ENCODE measurements around the gene PAQR4. TPM values are rescaled to one million over a fixed set of nuclear protein-coding genes. Genes with fewer than 3 reads are reported as not detected.
A peak's percentile ranks its signal among the peaks of the same experiment; 100 is the strongest.

Gene PAQR4
- total and polyA plus RNA-seq, 9 donors = 4.3 to 14.4 (median 9.1) TPM

DNA sequence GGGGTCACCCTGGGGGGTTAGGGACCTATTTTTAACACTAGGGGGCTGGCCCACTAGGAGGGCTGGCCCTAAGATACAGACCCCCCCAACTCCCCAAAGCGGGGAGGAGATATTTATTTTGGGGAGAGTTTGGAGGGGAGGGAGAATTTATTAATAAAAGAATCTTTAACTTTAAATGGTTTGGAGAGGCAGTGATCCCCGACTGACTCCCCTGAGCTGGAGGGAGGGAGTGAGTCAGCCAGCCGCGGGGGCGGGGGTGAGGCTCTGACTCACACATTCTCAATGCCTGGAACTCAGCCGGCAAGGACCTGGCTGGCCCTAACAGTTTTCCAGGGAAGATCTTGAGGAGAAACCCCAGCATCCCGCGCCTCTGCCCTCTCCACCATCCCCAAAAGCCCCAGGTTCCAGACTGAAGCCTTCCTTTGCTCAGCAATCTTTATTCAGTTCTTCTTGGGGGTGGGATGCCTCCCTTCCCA is 53.1 kb downstream of the PAQR4 start:
- Histone ChIP-seq H3K36me3 (ENCODE audit: control insufficient read depth, insufficient read depth, low read length) (peaks cover 24% of the 10 kb centered on the region), H3K4me3 (ENCODE audit: low read length) (peak overlapping the region; percentile 65), H3K9me3 (replicated peaks; ENCODE audit: control insufficient read depth, low read depth, low read length) (no peaks in the 10 kb centered on the region), H3K4me1 (ENCODE audit: control insufficient read depth, insufficient read depth, low read length) (peaks cover 54% of the 10 kb centered on the region), H3K27ac (ENCODE audit: low read length) (peak overlapping the region; percentile 98), H3K27me3 (ENCODE audit: control insufficient read depth, insufficient read depth, low read length) (peaks cover 26% of the 10 kb centered on the region)
- WGBS (ENCODE audit: insufficient coverage) = 8% methylated on average over 5 of the region's 8 CpGs
- DNase-seq = peak; percentile 97

DNA sequence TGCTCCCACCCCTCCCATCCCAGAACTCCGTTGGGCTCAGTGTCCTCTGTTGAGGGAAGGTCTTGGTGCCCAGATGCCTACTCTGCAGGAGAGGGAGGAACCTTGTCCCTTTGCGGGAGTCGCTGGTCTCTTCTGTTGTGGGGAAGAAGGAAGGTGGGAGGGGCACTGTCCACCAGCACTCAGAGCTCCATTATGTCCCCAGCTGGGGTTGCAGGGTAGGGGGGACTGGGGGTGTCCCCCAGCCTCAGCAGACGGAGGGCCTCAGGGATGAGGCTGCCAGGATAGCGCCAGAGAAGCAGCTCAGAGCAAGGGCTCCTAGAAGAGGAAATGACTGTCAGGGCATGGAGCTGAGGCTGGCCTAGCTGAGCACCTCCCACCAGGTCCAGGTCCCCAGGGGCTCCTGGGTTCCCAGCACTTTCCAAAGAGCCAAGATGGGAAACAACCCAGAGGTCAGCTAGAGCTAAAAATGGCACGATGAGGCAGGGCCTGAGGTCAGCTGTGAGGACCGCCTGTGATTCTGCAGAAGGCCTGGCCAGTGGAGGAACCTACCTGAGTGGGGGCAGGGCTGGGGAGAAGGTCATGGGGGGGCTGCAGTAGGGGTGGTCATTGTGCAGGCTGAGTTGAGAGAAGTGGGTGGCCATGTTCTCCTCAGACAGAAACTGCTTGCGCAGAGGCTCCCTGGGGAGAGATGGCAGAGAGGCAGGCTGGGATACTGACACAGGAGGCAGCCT is 53.7 kb downstream of the PAQR4 start:
- H3K27me3 ChIP-seq (ENCODE audit: control insufficient read depth, insufficient read depth, low read length) = peaks cover 19% of the 10 kb centered on the region

More for the DNA sequence above, 53.7 kb downstream of the PAQR4 start:
- DNase-seq = peak; percentile 68
- Histone ChIP-seq H3K27ac (ENCODE audit: low read length) (peak overlapping the region; percentile 98), H3K4me3 (ENCODE audit: low read length) (peak overlapping the region; percentile 65), H3K9me3 (replicated peaks; ENCODE audit: control insufficient read depth, low read depth, low read length) (no peaks in the 10 kb centered on the region), H3K36me3 (ENCODE audit: control insufficient read depth, insufficient read depth, low read length) (peaks cover 26% of the 10 kb centered on the region), H3K4me1 (ENCODE audit: control insufficient read depth, insufficient read depth, low read length) (peaks cover 57% of the 10 kb centered on the region)
- 24% methylated on average over 6 of the region's 8 CpGs for WGBS (ENCODE audit: insufficient coverage)

Other genes starting within 250 kb of the PAQR4 start
- 0.75 TPM for gene PRSS27, start 249.1 kb upstream of the PAQR4 start, total RNA-seq
- gene PRSS27, start 249.1 kb upstream of the PAQR4 start, polyA plus RNA-seq (ENCODE audit: insufficient read depth in 1 of 8, insufficient read length in 8 of 8, low replicate concordance in 1 of 8) = 1 to 10 TPM in 7 of 8 donors, under 1 TPM in 1; 0.92 to 1.8 (median 1.6) TPM
- 103 TPM for gene SRRM2, start 216.7 kb upstream of the PAQR4 start, total RNA-seq
- gene SRRM2, start 216.7 kb upstream of the PAQR4 start, polyA plus RNA-seq (ENCODE audit: insufficient read depth in 1 of 8, insufficient read length in 8 of 8, low replicate concordance in 1 of 8) = 100 to 1,000 TPM; 377 to 610 (median 519) TPM
- gene ELOB, start 192.1 kb upstream of the PAQR4 start, total RNA-seq = 218 TPM
- 100 to 1,000 TPM; 162 to 228 (median 189) TPM for gene ELOB, start 192.1 kb upstream of the PAQR4 start, polyA plus RNA-seq (ENCODE audit: insufficient read depth in 1 of 8, insufficient read length in 8 of 8, low replicate concordance in 1 of 8)
- not detected for gene PRSS33, start 181.8 kb upstream of the PAQR4 start, total RNA-seq
- not detected for gene PRSS33, start 181.8 kb upstream of the PAQR4 start, polyA plus RNA-seq (ENCODE audit: insufficient read depth in 1 of 8, insufficient read length in 8 of 8, low replicate concordance in 1 of 8)
- not detected for gene PRSS41, start 170.9 kb upstream of the PAQR4 start, total RNA-seq
- gene PRSS41, start 170.9 kb upstream of the PAQR4 start, polyA plus RNA-seq (ENCODE audit: insufficient read depth in 1 of 8, insufficient read length in 8 of 8, low replicate concordance in 1 of 8) = not detected
- gene PRSS21, start 152.1 kb upstream of the PAQR4 start, total RNA-seq = not detected
- under 1 TPM in 2 of 8 donors, not detected in 6; 0.20 to 0.30 TPM for gene PRSS21, start 152.1 kb upstream of the PAQR4 start, polyA plus RNA-seq (ENCODE audit: insufficient read depth in 1 of 8, insufficient read length in 8 of 8, low replicate concordance in 1 of 8)
- gene ZG16B, start 139.0 kb upstream of the PAQR4 start, total RNA-seq = 0.49 TPM
- gene ZG16B, start 139.0 kb upstream of the PAQR4 start, polyA plus RNA-seq (ENCODE audit: insufficient read depth in 1 of 8, insufficient read length in 8 of 8, low replicate concordance in 1 of 8) = under 1 TPM in 7 of 8 donors, not detected in 1; 0.28 to 0.61 (median 0.38) TPM
- gene PRSS22, start 111.2 kb upstream of the PAQR4 start, total RNA-seq = not detected
- gene PRSS22, start 111.2 kb upstream of the PAQR4 start, polyA plus RNA-seq (ENCODE audit: insufficient read depth in 1 of 8, insufficient read length in 8 of 8, low replicate concordance in 1 of 8) = under 1 TPM in 2 of 8 donors, not detected in 6; 0.94 TPM
- gene FLYWCH2, start 86.1 kb upstream of the PAQR4 start, total RNA-seq = 22.0 TPM
- gene FLYWCH2, start 86.1 kb upstream of the PAQR4 start, polyA plus RNA-seq (ENCODE audit: insufficient read depth in 1 of 8, insufficient read length in 8 of 8, low replicate concordance in 1 of 8) = 10 to 100 TPM; 13.8 to 23.3 (median 21.4) TPM
- 7.8 TPM for gene FLYWCH1, start 57.4 kb upstream of the PAQR4 start, total RNA-seq
- gene FLYWCH1, start 57.4 kb upstream of the PAQR4 start, polyA plus RNA-seq (ENCODE audit: insufficient read depth in 1 of 8, insufficient read length in 8 of 8, low replicate concordance in 1 of 8) = 10 to 100 TPM; 13.9 to 28.5 (median 17.7) TPM
- 5.6 TPM for gene KREMEN2, start 5.1 kb upstream of the PAQR4 start, total RNA-seq
- 10 to 100 TPM in 3 of 8 donors, 1 to 10 TPM in 5; 3.5 to 22.0 (median 9.1) TPM for gene KREMEN2, start 5.1 kb upstream of the PAQR4 start, polyA plus RNA-seq (ENCODE audit: insufficient read depth in 1 of 8, insufficient read length in 8 of 8, low replicate concordance in 1 of 8)
- 3.6 TPM for gene PKMYT1, start 11.1 kb downstream of the PAQR4 start, total RNA-seq
- 10 to 100 TPM; 10.4 to 19.4 (median 14.2) TPM for gene PKMYT1, start 11.1 kb downstream of the PAQR4 start, polyA plus RNA-seq (ENCODE audit: insufficient read depth in 1 of 8, insufficient read length in 8 of 8, low replicate concordance in 1 of 8)
- 0.40 TPM for gene CLDN9, start 43.6 kb downstream of the PAQR4 start, total RNA-seq
- 1 to 10 TPM in 5 of 8 donors, under 1 TPM in 3; 0.36 to 3.0 (median 1.5) TPM for gene CLDN9, start 43.6 kb downstream of the PAQR4 start, polyA plus RNA-seq (ENCODE audit: insufficient read depth in 1 of 8, insufficient read length in 8 of 8, low replicate concordance in 1 of 8)
- 0.09 TPM for gene CLDN6, start 48.8 kb downstream of the PAQR4 start, total RNA-seq
- gene CLDN6, start 48.8 kb downstream of the PAQR4 start, polyA plus RNA-seq (ENCODE audit: insufficient read depth in 1 of 8, insufficient read length in 8 of 8, low replicate concordance in 1 of 8) = 1 to 10 TPM in 2 of 8 donors, under 1 TPM in 5, not detected in 1; 0.16 to 4.6 (median 0.43) TPM
- gene TNFRSF12A, start 51.0 kb downstream of the PAQR4 start, total RNA-seq = 39.8 TPM
- 10 to 100 TPM; 26.4 to 65.2 (median 42.8) TPM for gene TNFRSF12A, start 51.0 kb downstream of the PAQR4 start, polyA plus RNA-seq (ENCODE audit: insufficient read depth in 1 of 8, insufficient read length in 8 of 8, low replicate concordance in 1 of 8)
- 77.9 TPM for gene HCFC1R1, start 54.6 kb downstream of the PAQR4 start, total RNA-seq
- 100 to 1,000 TPM in 2 of 8 donors, 10 to 100 TPM in 6; 68.0 to 138 (median 91.4) TPM for gene HCFC1R1, start 54.6 kb downstream of the PAQR4 start, polyA plus RNA-seq (ENCODE audit: insufficient read depth in 1 of 8, insufficient read length in 8 of 8, low replicate concordance in 1 of 8)
- gene THOC6, start 54.7 kb downstream of the PAQR4 start, total RNA-seq = 15.0 TPM
- 10 to 100 TPM; 19.6 to 25.5 (median 22.0) TPM for gene THOC6, start 54.7 kb downstream of the PAQR4 start, polyA plus RNA-seq (ENCODE audit: insufficient read depth in 1 of 8, insufficient read length in 8 of 8, low replicate concordance in 1 of 8)
- not detected for gene BICDL2, start 67.6 kb downstream of the PAQR4 start, total RNA-seq
- under 1 TPM in 5 of 8 donors, not detected in 3; 0.02 to 0.66 (median 0.23) TPM for gene BICDL2, start 67.6 kb downstream of the PAQR4 start, polyA plus RNA-seq (ENCODE audit: insufficient read depth in 1 of 8, insufficient read length in 8 of 8, low replicate concordance in 1 of 8)
- gene MMP25, start 77.2 kb downstream of the PAQR4 start, total RNA-seq = 0.58 TPM
- gene MMP25, start 77.2 kb downstream of the PAQR4 start, polyA plus RNA-seq (ENCODE audit: insufficient read depth in 1 of 8, insufficient read length in 8 of 8, low replicate concordance in 1 of 8) = 1 to 10 TPM; 1.4 to 3.0 (median 1.8) TPM
- 50.2 TPM for gene IL32, start 96.3 kb downstream of the PAQR4 start, total RNA-seq
- 100 to 1,000 TPM in 6 of 8 donors, 10 to 100 TPM in 2; 28.9 to 166 (median 119) TPM for gene IL32, start 96.3 kb downstream of the PAQR4 start, polyA plus RNA-seq (ENCODE audit: insufficient read depth in 1 of 8, insufficient read length in 8 of 8, low replicate concordance in 1 of 8)
- gene ZSCAN10, start 129.9 kb downstream of the PAQR4 start, total RNA-seq = 0.13 TPM
- under 1 TPM in 6 of 8 donors, not detected in 2; 0.12 to 0.44 (median 0.18) TPM for gene ZSCAN10, start 129.9 kb downstream of the PAQR4 start, polyA plus RNA-seq (ENCODE audit: insufficient read depth in 1 of 8, insufficient read length in 8 of 8, low replicate concordance in 1 of 8)
- 14.1 TPM for gene ZNF205, start 143.2 kb downstream of the PAQR4 start, total RNA-seq
- gene ZNF205, start 143.2 kb downstream of the PAQR4 start, polyA plus RNA-seq (ENCODE audit: insufficient read depth in 1 of 8, insufficient read length in 8 of 8, low replicate concordance in 1 of 8) = 10 to 100 TPM; 12.0 to 15.4 (median 13.3) TPM
- 3.1 TPM for gene ZNF213, start 165.7 kb downstream of the PAQR4 start, total RNA-seq
- 10 to 100 TPM in 5 of 8 donors, 1 to 10 TPM in 3; 9.4 to 14.0 (median 11.5) TPM for gene ZNF213, start 165.7 kb downstream of the PAQR4 start, polyA plus RNA-seq (ENCODE audit: insufficient read depth in 1 of 8, insufficient read length in 8 of 8, low replicate concordance in 1 of 8)
- gene OR1F1, start 218.9 kb downstream of the PAQR4 start, total RNA-seq = not detected
- not detected for gene OR1F1, start 218.9 kb downstream of the PAQR4 start, polyA plus RNA-seq (ENCODE audit: insufficient read depth in 1 of 8, insufficient read length in 8 of 8, low replicate concordance in 1 of 8)